CD4-positive, alpha-beta T cell treated with Interleukin-6 for 4 hours (primary cell): ENCODE results near the gene PARD3B.
"Not testable (repeated sequence)": the region's sequence is repeated elsewhere in the genome, so short reads cannot be mapped to it uniquely, and the experiment has no call there.

Experiments
- DNase-seq: peaks from one replicate; pipeline ENCODE4 v3.0.0-alpha.2; 2020; ENCODE audit warnings: mixed read lengths

PARD3B gene

DNA sequence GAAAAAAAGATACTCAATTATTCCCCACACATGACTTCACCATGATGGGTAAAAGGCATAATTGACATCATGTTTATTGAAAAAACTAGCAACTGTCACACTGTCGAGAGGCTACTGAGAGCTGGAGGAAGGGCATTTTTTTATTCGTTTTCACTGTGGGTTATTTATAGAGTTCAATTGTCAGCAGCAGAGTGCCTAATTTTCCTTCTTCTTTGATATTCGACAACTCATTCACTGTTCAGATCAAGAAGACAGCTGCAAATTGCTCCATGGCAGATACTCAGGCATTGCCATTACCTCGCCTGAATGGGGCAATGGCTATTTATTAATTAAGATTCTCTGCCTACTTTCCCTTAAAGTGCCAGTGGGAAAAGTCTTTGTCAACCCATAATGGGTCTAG is 939.5 kb downstream of the PARD3B start:
- DNase-seq, result no peak

DNA sequence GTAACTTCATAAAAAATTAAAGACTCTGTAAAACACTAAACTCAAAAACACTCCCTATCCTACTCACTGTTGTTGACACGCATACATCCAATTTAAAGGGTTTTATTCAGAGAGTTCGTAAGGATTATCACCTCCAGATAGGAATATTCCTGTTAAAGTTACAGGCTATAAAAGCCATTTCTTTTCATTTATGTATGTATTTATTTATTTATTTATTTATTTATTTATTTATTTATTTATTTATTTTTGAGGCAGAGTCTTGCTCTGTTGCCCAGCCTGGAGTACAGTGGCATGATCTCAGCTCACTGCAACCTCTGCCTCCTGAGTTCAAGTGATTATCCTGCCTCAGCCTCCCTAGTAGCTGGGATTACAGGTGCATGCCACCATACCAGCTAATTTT is 948.3 kb downstream of the PARD3B start:
- DNase-seq, result not testable (repeated sequence)

DNA sequence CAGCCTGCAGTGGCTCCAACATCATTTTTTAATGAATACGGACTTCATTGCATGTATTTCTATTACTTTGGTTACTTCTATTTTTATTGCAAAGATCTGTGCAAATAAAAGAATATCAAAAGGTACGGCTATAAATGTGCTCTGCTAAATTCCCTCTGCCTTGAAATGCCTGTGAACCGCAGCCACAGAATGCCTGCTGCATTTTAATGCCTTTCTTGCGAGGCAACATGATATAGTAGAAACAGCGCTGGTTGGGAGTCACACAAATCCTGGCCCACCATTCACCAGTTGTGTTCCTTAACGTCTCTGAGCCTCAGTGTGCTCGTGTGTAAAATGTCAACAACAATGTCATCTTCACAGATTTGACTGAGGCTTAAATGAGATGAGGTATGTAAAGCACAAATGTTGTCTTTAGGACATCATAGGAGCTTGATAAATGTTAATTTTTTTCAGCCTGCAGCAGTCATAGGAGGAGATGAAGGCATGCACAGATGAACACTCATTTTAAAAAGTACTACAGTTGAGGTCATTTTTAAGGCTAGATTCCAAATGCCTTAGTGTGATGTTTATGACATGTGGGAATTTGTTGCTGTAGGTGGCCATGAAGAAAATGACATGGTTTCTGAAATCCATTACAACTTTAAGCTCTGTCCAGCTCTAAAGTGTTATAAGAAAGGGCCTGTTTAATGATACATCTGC is 949.4 kb downstream of the PARD3B start:
- DNase-seq, result no peak

DNA sequence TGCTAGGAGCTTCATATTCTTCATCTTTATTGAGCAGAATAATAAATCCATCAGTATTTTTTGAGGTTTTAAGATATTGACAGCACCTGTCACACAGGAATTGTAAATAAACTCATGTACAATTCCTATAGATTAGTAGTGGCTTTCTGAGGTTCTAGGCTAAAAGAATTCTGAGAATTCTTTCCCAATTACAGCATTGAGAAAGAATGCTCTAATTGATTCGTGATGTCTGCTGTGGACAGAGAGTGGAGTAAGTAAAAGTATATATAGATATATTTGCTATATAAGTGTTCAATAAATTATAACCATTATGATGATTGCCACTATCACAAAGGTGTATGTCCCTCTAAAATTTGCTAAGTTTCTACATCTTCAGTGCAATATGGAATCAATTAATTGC is 950.5 kb downstream of the PARD3B start:
- DNase-seq, result no peak

DNA sequence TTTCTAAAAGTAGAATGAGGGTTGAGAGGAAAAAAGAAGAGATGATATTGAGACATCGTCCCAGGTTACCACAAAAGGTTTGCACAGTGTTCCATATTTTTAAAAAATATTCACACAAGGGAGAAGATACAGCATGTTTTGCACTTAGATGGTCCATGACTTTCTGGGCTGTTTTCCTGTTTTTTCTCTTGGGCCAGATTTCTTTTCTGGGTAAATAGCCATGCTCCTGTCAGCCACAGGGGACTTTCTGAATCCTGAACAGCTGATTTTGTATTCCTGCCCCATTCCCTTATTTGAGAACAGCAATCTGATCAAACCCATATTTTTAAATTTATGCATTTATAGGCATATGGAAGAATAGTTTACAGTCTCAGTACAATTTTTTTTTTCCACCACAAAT is 951.1 kb downstream of the PARD3B start:
- DNase-seq, result no peak

DNA sequence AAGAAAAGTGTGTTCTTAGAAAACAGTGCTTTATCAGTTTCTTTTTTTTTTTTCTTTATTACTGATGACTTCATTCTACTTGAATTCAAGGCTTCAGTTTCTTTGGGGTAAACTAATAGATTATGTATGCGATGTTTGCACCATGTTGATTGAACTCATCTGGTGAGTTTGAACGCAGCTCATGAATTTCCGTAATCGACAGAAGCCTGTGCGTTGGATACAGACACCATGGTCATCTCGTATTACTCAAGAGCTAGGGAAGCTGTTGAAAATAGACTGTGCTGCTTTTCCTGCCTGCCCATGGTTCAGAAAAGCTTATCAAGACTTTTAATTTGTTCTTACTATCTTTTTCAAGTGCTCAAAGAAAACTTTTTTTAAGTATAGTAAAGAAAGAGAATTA is 951.5 kb downstream of the PARD3B start:
- DNase-seq, result no peak

DNA sequence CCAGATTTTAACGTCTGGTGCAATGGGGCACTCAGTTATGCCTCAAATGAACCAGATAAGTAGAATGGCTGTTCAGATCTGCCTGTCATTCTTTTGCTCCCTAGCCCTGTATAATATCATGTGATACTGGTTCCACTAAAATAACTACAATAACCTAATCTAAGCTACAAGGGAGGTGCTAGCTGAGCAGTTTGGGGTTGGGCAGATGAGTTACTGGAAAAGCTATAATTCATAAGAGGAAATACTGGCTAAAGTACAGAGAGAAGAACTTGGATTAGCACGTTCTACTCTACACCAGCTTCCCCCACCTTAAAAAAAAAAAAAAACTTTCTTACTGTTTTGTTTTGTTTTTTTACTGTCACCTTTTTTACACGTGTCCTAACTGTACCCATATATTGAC is 953.7 kb downstream of the PARD3B start:
- no peak for DNase-seq

DNA sequence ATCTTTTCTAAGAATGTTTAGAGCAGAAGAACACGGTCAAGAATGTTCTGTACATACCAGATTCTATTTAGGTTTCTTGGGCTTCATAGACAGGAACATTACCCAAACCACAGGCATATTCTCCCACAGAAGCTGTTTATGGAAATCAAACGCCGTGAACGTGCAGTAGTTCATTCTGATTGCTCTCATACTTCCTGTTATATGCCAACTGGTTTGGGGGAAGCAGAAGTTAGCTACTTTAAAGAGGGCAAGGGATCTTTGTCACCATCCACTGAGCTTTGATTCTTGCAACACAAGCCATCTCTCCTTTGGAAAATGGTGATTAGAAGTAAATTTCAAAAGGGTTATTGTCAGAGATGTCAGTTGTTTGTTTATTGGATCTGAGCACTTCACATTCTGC is 954.8 kb downstream of the PARD3B start:
- DNase-seq, result no peak

DNA sequence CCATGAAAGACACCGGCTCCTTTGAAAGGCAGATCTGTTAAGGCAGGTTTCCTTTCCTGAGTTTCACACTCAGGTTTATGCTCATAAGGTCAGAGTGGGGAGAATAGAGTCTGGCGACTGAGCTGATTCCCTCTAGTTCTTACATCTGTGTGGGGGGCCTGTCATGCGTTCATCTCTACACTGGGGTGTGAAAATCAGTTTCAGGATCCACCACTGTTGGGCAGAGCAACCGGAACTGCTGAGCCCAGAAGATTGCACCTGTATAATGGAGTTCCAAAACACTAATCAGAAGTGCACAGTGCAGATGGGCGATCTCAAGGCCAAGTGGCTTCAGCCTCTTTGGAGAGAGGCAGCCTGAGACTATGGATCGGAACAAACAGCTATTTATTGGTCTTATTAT is 955.7 kb downstream of the PARD3B start:
- DNase-seq, result no peak

DNA sequence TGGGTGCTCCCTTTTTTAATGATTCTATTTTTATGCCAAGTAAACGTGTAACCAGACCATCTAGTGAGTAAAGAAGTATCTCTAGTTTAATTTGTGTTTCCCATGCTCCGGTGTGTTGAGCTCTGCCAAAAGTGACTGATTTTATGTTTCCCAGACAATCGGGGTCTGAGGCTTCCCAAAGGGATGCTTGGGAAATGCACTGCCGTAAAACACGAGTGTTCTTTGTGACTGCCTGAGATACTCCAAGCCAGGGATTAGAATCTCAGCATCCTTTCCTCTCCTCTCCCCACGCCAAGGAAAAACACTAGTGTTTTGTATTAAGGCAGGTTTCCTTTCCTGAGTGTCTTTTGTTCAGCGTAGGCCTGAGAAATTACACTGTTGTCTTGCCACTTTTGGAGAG is 956.6 kb downstream of the PARD3B start:
- no peak for DNase-seq

DNA sequence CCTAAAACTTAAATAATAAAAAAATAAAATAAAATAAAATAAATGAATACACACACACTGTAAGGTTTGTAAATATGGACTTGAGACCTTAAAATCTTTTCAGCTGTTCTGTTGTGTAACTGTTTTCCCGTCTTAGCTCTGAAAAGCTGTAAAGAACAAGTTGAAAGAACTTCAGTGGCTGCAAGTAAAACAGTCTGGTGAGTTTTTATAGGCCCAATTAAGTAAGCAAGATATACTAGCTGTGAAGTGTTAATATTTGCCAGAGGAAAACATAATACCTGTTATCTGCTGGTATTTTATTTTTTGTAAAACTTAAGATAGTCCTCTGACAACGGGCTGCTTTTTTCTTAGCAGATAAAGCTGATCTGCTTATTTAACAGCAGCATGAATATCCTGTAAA is 960.1 kb downstream of the PARD3B start:
- no peak for DNase-seq

DNA sequence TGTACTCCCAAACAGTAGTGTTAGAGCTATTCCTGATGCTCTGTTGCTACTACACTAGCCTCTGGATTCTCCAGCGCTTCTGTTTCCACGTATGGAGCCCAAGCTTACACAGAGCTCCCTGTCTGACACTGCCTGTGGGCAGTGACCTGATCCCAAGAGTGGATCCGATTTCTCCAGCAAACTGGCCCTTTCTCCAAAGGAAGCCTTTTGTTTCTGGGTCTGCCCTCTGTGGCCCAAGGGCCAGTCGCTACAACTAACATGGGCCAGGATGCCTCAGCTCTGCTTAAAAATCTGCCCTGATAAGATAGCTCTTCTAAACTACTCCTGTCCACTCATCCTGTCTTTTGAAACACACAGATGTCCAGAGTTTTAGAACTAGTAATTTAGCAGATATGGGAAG is 964.4 kb downstream of the PARD3B start:
- no peak for DNase-seq

DNA sequence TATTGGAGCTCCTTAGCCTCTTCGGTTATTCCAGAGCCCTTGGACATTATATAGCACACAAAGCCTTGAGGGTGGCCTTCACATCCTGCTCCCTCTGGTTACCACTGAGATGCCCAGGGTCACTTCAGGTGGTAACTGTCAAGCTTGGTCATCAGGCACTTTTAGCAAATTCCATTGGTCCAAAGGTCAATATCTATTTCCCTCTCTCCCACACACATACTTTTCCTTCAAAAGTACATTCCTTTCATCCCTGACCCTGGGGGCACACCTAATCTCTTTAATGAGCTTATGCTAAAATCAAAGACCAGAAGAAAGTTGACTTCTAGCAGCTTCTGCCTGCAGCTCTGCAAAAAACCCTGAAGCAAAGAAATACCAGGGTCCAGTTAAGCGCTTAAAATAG is 965.1 kb downstream of the PARD3B start:
- DNase-seq, result no peak

DNA sequence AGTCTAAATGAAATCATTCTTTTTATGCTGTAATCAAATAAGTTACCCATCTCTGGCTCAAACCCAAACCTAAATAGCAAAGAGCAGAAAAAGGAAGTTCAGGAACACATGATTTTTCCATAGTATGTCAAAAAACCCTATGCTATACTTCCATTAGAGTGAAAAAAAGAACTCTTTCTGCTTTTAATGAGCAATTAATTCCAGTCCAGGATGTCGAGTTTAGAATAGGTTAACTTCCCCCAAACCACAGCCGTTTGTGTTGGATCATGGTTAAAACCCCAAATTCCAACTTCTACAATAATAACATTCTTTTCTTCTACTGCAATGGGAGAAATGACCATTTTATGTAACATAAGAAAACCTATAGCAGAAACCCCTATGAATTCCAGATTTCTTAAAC is 965.9 kb downstream of the PARD3B start:
- DNase-seq, result no peak

DNA sequence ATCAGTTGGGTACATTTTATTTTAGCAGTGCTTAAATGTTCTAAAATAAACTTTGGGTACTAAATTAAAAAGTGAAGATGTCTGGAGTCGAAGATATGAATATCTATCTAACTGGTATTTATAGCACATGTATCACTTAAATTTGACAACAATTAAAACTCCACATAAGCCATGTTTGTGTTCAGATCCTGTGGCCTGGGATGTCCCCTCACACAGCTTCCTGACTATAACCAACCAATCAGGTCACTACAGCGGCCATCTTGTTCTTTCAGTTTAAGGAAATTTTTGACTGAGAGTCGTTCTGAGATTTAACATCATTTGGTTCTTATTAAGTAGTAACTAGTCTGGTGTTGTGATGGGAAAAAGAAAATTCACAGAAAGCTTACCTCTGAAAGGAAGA is 966.4 kb downstream of the PARD3B start:
- DNase-seq, result no peak

DNA sequence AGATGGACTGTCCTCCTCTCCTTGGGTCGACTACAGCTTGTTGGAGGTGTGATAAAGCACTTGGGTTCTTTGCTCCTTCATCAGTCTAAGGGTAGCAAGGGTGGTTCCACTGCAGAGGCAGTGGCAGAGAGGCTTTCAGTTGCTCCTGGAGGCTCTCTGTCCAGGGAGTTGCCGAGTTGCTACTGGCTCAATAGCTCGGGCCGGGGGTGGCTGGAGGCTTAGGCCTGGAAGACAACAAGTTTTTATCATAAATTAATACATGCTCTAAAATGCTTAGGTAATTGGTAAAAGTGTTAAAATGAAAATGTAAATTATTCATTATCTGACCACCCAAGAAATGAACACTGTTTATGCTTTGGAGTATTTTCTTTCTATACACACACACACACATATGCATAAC is 975.0 kb downstream of the PARD3B start:
- no peak for DNase-seq

DNA sequence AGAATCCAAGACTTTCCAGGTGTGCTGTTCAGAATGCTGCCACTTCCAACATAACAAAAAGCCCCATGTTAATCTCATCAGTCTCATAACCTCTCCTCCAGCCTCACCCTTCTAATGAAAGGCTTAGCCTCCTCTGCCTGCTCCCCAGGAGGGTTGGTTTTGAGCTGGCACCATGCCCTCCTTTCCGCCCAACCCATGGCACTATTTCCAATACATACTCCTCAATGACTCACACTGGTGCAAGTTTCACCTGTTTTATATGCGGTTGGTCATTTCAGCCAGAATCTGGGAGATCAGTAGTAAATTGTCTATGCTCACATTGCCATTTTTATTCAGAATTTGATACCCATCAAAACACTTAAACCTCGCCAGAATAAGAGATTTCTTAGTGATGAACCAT is 979.4 kb downstream of the PARD3B start:
- DNase-seq, result no peak

DNA sequence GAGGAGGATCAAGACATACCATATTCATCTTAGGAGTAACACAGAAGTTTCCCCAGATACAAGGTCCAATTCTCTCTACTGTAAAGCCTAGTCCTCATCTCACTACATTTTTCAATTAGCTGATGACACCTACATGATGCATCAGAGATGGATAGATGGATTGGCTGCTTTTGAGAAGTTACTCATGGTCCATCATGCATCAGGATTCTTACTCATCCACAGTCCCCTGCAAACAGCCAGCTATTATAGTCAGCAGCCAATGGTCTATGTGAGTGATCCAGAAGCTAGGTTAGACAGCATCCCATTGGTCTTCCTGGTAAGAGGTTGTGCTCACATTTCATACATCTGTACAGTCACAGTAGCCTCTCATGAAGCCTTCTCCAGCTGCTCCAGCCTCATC is 982.5 kb downstream of the PARD3B start:
- DNase-seq, result no peak

DNA sequence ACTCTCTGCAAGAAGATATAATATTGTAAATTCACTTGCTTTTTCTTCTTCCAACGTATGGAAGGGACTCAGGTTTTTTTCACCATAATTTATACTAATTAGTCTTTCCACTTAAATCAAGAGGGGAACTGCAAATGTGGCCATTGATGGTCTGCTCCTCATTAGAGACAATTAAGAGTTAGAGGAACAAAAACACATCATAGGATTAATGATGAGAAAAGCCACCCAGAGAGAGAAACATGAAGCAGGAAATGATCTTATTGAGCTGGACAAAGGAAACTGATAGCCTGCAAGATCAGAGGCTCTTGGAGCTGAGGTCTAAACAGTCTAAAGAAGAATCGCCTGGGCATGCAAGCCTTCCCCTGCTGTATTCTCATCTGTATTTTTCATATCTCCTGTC is 985.8 kb downstream of the PARD3B start:
- DNase-seq, result no peak

DNA sequence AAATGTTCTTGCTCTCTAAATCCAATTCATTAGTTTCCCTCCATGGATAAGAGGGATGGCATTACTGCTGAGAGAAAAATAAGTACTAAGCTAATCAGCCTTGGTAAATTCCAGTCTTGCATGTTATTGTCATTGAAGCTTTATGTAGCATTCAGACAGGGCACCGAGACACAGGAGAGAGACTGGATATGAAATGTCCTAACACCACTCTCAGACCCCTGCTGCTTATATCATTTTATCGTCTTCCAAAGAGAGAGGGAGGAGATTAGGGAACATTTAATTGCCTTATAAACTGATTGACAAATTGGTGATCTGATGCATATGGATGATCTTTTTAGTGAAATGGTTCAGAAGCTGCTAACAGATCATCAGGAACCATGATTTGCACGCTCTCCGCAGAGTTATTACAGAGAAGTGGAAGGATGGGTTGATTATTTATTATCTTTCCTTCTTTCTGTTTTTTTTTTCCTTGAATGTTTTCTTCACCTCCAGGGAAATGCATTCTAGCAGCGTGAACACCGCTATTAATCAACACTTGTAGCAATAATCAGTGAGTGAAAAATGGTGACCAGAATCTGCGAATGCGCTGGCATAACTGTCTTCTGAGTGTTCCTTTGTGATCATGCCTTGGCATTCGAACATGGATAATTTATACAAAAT is 986.3 kb downstream of the PARD3B start:
- DNase-seq, result no peak

DNA sequence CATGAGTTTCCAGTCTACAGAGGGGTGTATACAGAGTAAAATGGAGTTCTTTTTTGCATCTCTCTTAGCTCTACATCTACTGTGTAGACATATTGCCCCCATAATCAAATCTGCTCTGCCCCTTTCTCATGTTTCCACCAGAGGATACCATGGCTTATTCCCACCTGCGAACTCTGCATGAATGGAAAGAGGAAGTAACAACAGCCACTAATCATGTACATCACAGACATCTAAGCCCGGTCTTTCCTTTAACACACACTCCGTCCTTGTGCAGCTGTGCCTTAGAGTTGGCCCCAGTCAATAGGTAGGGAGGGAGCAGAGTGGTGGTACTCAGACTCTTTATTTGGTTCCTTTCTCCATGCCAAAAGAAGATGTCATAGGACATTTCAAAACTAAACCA is 989.7 kb downstream of the PARD3B start:
- DNase-seq, result no peak

DNA sequence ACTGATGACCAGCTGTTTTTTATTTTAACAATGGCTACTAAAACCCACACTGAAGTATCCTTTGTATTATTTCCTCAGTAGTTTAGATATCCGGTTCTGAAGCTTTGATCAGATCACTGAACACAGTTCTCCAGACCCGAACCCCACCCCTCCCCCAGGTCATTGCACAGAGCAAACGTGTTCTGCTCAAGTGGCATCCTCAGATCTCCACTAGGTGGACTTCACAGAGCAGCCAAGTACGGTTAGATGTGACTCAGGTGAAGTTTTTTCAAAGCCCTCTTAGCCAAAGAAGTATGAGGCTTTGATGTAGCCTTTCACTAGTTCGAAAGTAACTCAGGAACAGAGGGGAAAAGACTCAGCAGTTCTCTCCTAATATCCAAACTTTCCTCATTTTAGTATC is 994.3 kb downstream of the PARD3B start:
- DNase-seq, result no peak

DNA sequence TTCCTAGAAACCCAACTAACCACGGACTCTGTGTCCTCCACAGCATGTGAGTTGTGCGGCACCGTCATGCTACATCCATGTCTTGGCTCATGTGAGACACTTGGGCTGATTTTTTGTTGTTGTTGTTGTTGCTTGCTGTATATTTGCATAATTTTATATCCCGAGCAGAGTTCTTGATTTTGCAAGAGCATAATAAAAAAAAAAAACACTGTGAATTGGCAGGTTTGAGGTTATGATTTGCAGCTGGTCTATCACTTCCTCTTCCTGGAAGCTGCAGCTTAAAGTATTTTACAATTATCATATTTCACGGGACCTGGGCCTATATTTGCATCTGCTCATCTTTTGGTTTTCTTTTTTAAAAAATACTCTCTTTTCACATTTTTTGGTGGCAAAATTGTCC is 994.8 kb downstream of the PARD3B start:
- DNase-seq, result no peak

DNA sequence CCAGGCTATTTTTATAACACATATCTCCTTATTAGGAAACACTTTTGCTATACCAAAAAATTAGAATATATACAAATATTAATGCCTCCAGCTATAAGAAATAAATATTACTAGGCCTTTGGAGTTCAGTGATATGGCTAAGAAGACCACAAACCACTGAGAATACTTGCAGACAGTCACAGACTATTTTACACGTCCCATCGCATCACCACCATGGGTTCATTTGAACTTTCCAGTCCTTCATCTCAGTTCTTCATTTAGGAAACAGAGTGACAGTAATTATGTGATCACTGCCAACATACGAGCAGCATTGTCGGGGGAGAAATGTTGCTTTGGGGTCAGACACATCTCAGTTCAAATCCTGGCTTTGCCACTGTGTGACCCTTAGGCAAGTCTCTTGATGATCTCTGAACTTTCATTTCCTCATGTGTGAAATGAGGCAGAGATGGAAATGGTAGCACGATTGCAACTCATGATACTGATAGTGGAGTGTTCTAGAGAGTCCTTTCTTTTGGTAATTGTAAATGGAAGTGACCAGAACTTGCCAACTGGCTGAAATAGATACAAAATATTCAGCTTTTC is 998.1 kb downstream of the PARD3B start:
- no peak for DNase-seq
